GM18502 (cell line): ENCODE data around the gene CYBB.

Source experiments
- ATAC-seq: cut with Tn5 transposase; IDR thresholded peaks from one replicate; pipeline ENCODE4 v1.9.1; 2021; ENCODE audit warnings: mild to moderate bottlenecking; ENCODE audit not compliant: unreplicated experiment, poor library complexity

The CYBB gene

DNA sequence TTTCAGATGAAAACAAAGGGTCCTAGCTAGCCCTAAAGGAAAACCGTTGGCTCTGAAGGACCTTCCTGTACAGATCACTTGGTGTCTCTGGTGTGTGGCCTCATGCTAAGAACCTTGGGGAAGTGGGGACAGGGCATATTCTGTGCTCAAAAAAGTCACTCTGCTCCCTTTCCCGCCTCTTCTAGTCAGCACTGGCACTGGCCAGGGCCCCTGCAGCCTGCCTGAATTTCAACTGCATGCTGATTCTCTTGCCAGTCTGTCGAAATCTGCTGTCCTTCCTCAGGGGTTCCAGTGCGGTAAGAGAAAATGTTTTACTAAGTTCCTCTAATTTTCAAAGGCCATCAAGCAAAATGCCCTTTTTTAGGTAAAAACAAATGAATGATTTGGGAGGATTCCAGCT lies 3.4 kb downstream of the CYBB start:
- ATAC-seq, result no peak

DNA sequence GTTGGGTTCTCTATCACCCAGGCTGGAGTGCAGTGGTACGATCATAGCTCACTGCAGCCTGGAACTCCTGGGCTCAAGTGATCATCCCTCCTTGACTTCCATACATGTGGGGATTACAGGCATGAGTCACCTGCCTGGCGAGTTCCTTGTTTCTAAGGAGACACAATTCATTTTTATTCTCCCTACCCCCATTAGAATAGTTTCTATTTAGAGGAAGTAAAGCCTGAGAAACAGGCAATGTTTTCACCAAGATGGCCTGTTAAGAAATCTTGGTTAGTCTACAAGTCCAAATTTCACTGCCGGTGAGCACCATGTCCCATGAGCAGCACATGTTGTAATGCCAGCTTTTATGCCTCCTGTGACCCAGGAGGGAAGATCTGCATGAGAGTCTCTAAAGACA lies 5.7 kb downstream of the CYBB start:
- ATAC-seq, result no peak

DNA sequence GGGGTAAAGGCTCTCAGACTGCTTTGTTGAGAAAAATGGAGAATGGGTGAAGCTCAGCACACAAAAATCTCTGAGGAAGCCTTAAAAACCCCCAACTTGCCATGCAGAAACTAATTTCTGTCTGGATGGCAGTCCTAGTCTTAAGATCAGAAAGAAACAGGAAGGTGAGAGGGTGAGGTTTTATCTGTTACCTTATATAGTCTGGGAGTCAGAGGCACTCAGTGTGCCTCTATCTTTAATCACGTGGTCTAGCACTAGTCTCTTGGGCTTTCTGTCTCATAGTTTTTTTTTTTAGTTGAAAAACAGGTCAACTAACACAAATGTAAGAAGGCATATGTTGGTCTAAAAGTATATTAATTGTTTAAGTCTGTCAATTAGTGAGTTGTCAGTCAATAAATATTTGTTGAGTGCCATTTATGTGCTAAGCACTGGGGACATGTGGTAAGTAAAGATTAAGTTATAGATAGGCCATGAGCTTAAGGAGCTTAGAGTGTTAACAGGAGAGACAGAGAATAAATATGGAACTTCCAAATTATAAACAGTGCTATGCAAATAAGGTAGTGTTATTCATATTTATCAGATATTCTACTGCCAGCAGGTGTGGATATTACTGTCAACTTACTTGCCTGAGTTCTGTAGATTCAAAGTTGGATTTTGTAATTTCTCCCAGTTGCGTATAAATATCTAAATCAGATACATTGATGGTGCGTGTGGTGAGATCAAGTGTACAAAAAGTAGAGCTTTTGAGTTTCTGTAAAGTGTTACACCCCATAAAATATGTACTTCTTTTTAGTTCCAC lies 7.0 kb downstream of the CYBB start:
- ATAC-seq, result peak; percentile 77

GRCh38 chrX:37787423-37787869 lies 7.6 kb downstream of the CYBB start:
- peak; percentile 75 for ATAC-seq

GRCh38 chrX:37796310-37796709 lies 16.5 kb downstream of the CYBB start:
- ATAC-seq, result no peak

DNA sequence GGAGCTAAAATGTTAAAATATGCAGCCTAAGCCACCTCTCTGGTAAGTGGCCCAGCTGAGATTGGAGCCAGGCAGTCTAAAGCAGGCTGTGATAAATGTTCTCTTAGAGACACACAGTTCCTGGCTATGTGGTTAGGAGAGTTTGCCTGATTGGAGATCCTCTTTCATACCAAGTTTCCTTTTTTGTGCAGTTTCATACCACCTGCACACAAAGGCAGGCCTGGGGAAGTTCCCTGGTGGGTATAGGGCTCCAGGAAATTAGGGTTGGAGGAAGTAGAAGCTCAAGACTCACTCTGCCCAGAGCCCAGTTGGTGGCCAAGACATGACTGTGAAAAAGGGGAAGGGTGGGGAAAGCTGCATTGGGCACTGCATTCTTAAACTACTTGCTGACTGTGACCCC lies 16.9 kb downstream of the CYBB start:
- peak; percentile 91 for ATAC-seq

- ATAC-seq, result no peak
These were observed 20.1 kb downstream of the CYBB start for GRCh38 chrX:37799936-37800335.

DNA sequence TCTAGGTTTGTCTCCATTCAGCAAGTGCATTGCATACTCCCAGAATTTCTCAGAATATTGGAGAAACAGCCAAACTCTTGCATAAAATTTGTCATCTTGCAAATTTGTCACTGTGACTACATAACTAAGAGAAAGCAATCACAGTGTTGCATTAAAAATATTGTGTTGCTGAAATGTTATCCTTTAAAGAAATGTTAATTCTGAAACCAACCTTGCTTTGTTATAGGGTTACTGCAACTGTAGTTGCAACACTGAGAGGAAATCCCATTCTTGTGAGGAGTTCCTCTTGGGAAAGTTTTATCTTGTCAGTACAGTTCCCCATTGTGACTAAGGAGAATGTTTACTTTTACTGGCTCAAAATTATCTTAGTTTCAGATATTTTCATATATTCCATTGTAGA lies 20.9 kb downstream of the CYBB start:
- ATAC-seq, result no peak

GRCh38 chrX:37802028-37802427 lies 22.2 kb downstream of the CYBB start:
- ATAC-seq, result no peak

GRCh38 chrX:37803057-37803456 lies 23.2 kb downstream of the CYBB start:
- no peak for ATAC-seq

- peak; percentile 52 for ATAC-seq
These were observed 30.1 kb downstream of the CYBB start for GRCh38 chrX:37809970-37810369.

GRCh38 chrX:37812110-37812509 lies 32.3 kb downstream of the CYBB start:
- ATAC-seq, result no peak

DNA sequence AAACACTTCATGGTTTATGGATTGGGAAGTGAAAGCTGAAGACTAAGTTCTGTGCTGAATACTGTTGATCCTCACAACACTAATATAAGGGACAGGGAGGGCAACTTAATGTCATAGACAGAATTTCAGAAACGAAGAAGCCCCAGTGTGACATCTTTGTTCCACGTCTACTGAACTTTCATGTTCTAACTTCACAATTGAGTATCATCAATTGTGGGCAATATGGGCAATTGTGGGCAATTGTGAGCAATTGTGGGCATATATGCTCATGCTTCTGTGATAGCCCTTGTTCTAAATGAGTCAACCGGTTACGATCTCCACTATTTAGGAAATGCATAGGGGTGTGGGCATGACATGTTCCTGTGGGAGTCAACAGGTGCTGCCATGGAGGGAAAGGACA lies 33.7 kb downstream of the CYBB start:
- ATAC-seq, result no peak

- no peak for ATAC-seq
These were observed 35.5 kb downstream of the CYBB start for GRCh38 chrX:37815366-37815765.

DNA sequence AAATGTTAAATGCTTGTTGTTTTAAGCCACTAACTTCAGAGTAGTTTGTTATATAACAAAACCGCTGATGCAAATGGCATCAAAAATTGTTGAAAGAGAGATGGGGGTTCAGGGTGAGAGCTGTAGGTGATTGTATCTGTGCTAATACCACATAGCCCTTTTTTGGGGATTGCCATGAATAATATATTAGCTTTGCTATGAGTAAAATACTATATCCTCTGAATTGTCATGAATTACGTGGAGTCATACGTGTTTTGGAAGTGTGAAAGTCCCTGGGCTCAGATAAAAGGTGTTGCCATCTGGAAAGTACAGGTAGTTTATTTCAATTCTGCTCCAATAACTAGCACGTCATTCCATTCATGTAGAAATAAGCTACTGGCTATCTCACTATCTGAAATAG lies 36.9 kb downstream of the CYBB start:
- ATAC-seq, result peak; percentile 30

GRCh38 chrX:37817176-37817575 lies 37.3 kb downstream of the CYBB start:
- peak; percentile 24 for ATAC-seq

GRCh38 chrX:37817579-37817978 lies 37.7 kb downstream of the CYBB start:
- peak; percentile 53 for ATAC-seq

DNA sequence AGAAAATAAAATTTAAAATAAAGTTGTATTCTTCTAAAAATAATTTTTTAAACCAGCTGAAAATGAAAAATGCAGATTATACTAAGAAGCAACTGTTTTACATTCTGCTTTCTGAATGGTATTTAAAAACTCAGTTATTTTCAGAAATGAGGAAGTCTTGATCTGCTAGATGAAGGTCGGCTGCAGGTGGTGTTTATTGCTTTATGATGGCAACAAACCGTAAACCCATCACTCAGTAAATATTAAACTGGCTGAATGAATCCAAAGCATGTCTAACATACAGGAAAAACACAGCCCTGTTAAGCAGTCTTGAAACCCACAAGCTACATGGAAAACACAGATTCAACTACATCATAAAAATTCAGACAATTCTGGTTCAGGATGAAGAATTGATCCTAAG lies 38.2 kb downstream of the CYBB start:
- ATAC-seq, result peak; percentile 52

- ATAC-seq, result no peak
These were observed 40.8 kb downstream of the CYBB start for GRCh38 chrX:37820646-37821045.

DNA sequence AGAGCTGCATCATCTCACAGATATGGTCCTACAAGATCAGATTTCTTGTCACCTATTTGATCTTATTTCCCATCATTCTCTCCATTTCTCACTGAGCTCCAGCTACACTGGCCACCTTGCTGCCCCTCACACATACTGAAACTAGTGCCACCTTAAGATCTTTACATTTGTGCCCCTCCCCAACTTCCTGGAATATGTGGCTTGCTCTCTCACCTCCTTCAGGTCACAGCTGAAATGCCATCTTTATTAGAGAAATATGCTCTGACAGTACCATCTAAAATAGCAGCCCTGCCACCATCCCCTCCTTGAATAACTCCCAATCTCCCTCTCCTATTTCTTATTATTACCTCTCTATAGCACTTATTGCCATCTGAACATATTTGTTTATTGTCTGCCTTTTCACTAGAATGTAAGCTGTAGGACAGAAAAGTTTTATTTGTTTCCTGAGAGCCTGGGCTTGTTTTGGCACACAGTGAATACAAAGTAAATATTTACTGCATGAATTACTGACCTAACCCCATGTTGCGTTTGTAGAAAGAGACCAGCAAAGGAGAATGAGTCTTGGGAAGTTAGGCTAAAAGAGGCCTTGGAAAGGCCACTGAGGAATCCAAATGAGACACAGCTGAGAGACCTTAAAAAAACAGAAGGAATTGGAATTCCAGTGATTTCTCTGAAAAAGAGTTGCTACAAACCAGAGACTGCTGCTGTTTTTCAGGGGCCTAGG lies 44.8 kb downstream of the CYBB start:
- no peak for ATAC-seq

DNA sequence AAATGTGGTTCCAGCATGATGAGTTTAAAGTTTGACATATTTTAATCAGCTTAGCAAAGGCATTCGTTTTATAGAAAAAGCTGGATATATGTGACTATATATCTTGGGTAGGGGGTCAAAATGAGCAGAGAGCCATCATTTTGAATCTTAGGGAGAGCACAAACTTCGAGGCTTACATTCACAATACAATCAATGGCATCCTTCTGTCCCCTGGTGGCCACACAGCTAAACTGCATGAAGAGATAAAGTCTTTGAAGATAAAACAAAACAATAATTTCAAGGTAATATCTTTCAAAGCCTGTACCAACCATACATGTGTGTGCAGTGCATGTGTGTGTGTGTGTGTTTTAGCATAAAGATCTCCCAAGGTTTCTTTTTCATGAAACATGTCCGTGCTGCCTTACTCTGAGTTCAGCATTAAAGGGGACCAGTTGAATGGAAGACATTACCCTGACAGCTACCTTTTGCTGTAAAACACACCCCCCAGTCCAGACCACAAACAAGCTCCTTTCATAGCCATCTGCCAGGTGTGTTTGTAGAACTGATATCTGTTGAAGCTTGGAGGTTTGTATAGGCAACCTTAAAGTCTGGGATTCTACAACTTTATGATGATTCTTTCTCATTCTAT lies 45.5 kb downstream of the CYBB start:
- peak; percentile 74 for ATAC-seq
